ENCODE data around the gene KRTAP19-7. TPM values are rescaled to one million over a fixed set of nuclear protein-coding genes. Genes with fewer than 3 reads are reported as not detected.

KRTAP19-7 gene
- polyA plus RNA-seq, 3 donors, result not detected

DNA sequence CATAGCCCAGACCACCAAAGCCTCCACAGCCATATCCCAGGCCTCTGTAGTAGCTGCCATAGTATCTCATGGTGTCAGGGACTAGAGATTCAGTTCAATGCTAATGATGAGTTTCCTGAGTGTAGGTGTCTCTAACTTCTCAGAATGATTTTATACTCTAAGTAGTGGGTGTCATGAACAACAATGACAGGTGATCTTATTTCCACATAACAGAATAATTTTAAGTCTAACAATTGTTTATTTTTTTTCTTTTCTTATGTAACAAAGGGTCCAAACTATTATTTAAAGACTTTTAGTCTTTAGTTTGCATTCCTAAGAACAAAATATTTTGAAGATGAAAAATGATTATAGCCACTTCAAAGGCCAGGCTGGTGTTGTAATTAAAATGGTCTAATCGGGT lies 19.4 kb downstream of the KRTAP19-7 start, which contains the start of gene KRTAP19-6:
TSS of gene KRTAP19-6 (minus strand) at position 101 of the 400 bp plus-strand sequence. CDS start at position 70, 31 bp downstream.
- H3K4me3 Mint-ChIP-seq, result no peak within 1 kb of the TSS
- Histone ChIP-seq H3K9ac (ENCODE audit: insufficient read depth, low read length, poor library complexity, severe bottlenecking) (no peak within 1 kb of the TSS), H3K4me1 (ENCODE audit: control insufficient read depth in 1 of 2, insufficient read depth in 2 of 2, low read length in 2 of 2) (no peaks in the 10 kb centered on the region), H3K4me3 (replicated peaks in 1 of 3; ENCODE audit: low read depth in 2 of 3, low read length in 3 of 3) (no peak within 1 kb of the TSS), H3K79me2 (ENCODE audit: insufficient read depth, low read length) (no peaks in the 10 kb centered on the region), H3K36me3 (replicated peaks in 1 of 2; ENCODE audit: control insufficient read depth in 1 of 2, insufficient read depth in 2 of 2, low read length in 2 of 2) (no peaks in the 10 kb centered on the region), H3K27ac (ENCODE audit: low read depth in 1 of 2, low read length in 2 of 2) (no peak within 1 kb of the TSS), H4K20me1 (ENCODE audit: insufficient read depth, low read length) (no peaks in the 10 kb centered on the region), H2AFZ (ENCODE audit: insufficient read depth, low read depth, low read length, poor library complexity, severe bottlenecking) (no peak within 1 kb of the TSS), H3K4me2 (replicated peaks; ENCODE audit: extremely low read depth, low read length, poor library complexity, severe bottlenecking) (no peak within 1 kb of the TSS), H3K27me3 (ENCODE audit: control insufficient read depth in 2 of 2, insufficient read depth in 2 of 2, low read length in 2 of 2) (no peaks in the 10 kb centered on the region), H3K9me3 (replicated peaks in 1 of 2; ENCODE audit: control insufficient read depth in 1 of 2, insufficient read depth in 1 of 2, low read length in 2 of 2) (peaks cover 8 to 12% of the 10 kb centered on the region in 2 donors)
- TF ChIP-seq CTCF (IDR thresholded peaks at IDR 0.05), result no peak
- no peaks in the 10 kb centered on the region for H3K4me1 Mint-ChIP-seq
- DNase-seq, result no peak
- WGBS (ENCODE audit: insufficient coverage), result no CpG with 5 or more reads among the region's 1 CpG
- no peaks in the 10 kb centered on the region for H3K36me3 Mint-ChIP-seq
- intact Hi-C loops (cut with micrococcal nuclease), result no loop called here
- H3K9me3 Mint-ChIP-seq, result peaks cover 0 to 14% (median 5%) of the 10 kb centered on the region in 7 donors
- no peak within 1 kb of the TSS for H3K27ac Mint-ChIP-seq
- H3K27me3 Mint-ChIP-seq (ENCODE audit: low read depth in 3 of 3), result peaks cover 0 to 3% (median 0%) of the 10 kb centered on the region in 3 donors

DNA sequence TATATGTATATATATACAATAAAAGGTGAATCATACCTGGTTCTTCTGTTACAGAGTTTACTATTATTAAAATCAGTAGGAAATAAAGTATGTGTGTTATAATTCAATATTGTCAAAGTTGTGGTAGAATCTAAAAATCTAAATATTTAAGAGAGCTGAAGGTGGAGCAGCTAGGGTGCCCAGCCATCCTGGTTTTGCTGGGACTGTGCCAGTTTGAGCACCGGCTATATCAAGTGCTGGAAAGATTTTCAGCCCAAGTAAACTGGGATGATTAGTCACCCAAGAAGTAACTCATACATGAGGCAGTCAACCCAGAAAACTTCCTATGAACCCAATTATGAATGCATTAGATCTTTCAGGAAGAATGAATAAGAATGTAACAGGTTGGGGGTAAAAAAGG lies 42.2 kb downstream of the KRTAP19-7 start:
- no peak overlapping the region for H3K4me3 ChIP-seq (replicated peaks in 1 of 3; ENCODE audit: low read depth in 2 of 3, low read length in 3 of 3)
- no peak for DNase-seq
- H4K20me1 ChIP-seq (ENCODE audit: insufficient read depth, low read length), result no peaks in the 10 kb centered on the region
- Mint-ChIP-seq H3K4me1 (no peaks in the 10 kb centered on the region), H3K4me3 (no peak overlapping the region), H3K9me3 (peaks cover 0 to 9% (median 4%) of the 10 kb centered on the region in 7 donors), H3K27me3 (ENCODE audit: low read depth in 3 of 3) (peaks cover 0 to 3% (median 0%) of the 10 kb centered on the region in 3 donors), H3K27ac (no peak overlapping the region), H3K36me3 (no peaks in the 10 kb centered on the region)
- intact Hi-C loops (cut with micrococcal nuclease), result no loop called here
- no peak for TF ChIP-seq CTCF (IDR thresholded peaks at IDR 0.05)
- no peak overlapping the region for H3K9ac ChIP-seq (ENCODE audit: insufficient read depth, low read length, poor library complexity, severe bottlenecking)
- H3K79me2 ChIP-seq (ENCODE audit: insufficient read depth, low read length), result no peaks in the 10 kb centered on the region
- H3K4me2 ChIP-seq (replicated peaks; ENCODE audit: extremely low read depth, low read length, poor library complexity, severe bottlenecking), result no peak overlapping the region
- no peak overlapping the region for H2AFZ ChIP-seq (ENCODE audit: insufficient read depth, low read depth, low read length, poor library complexity, severe bottlenecking)
- peaks cover 3% of the 10 kb centered on the region in 2 donors for H3K9me3 ChIP-seq (replicated peaks in 1 of 2; ENCODE audit: control insufficient read depth in 1 of 2, insufficient read depth in 1 of 2, low read length in 2 of 2)
- H3K27ac ChIP-seq (ENCODE audit: low read depth in 1 of 2, low read length in 2 of 2), result no peak overlapping the region
- WGBS (ENCODE audit: insufficient coverage), result no CpG with 5 or more reads among the region's 1 CpG
- H3K36me3 ChIP-seq (replicated peaks in 1 of 2; ENCODE audit: control insufficient read depth in 1 of 2, insufficient read depth in 2 of 2, low read length in 2 of 2), result no peaks in the 10 kb centered on the region
- H3K27me3 ChIP-seq (ENCODE audit: control insufficient read depth in 2 of 2, insufficient read depth in 2 of 2, low read length in 2 of 2), result no peaks in the 10 kb centered on the region
- no peaks in the 10 kb centered on the region for H3K4me1 ChIP-seq (ENCODE audit: control insufficient read depth in 1 of 2, insufficient read depth in 2 of 2, low read length in 2 of 2)
